Endodermal cell (in vitro differentiated cells): Measurements from ENCODE around the gene NIM1K. TPM values are rescaled to one million over a fixed set of nuclear protein-coding genes. Genes with fewer than 3 reads are reported as not detected.

Source experiments
- DNase-seq: peaks from one replicate; pipeline ENCODE4 v3.0.0-alpha.2; 2017
- H3K27ac ChIP-seq: 2 replicates; pipeline ENCODE4 v1.5.1; 2013; ENCODE audit warnings: mild to moderate bottlenecking, low read depth, low read length, moderate library complexity
- H3K27me3 ChIP-seq: 2 replicates; pipeline ENCODE4 v1.6.1; 2013; ENCODE audit warnings: mild to moderate bottlenecking, low read length, moderate library complexity; ENCODE audit not compliant: insufficient read depth, control insufficient read depth, poor library complexity, severe bottlenecking
- H3K36me3 ChIP-seq: 2 replicates; pipeline ENCODE4 v1.7.0; 2013; ENCODE audit warnings: mild to moderate bottlenecking, low read length, moderate library complexity; ENCODE audit not compliant: control insufficient read depth, insufficient read depth
- H3K4me1 ChIP-seq: one replicate; pipeline ENCODE4 v1.7.0; 2013; ENCODE audit warnings: low read length; ENCODE audit not compliant: control insufficient read depth, insufficient read depth
- H3K4me3 ChIP-seq: 2 replicates; pipeline ENCODE4 v1.5.1; 2013; ENCODE audit warnings: mild to moderate bottlenecking, low read length, moderate library complexity
- H3K9ac ChIP-seq: 2 replicates; pipeline ENCODE4 v1.6.1; 2013; ENCODE audit warnings: mild to moderate bottlenecking, low read length, moderate library complexity; ENCODE audit not compliant: poor library complexity, severe bottlenecking; ENCODE audit errors: extremely low read depth
- H3K9me3 ChIP-seq: 2 replicates; pipeline ENCODE4 v1.6.1; 2013; ENCODE audit warnings: mild to moderate bottlenecking, low read length, moderate library complexity; ENCODE audit not compliant: control insufficient read depth
- H3K27ac Mint-ChIP-seq: 2 replicates; pipeline ENCODE4 v1.8.0; 2020; ENCODE audit warnings: mixed read lengths
- H3K27me3 Mint-ChIP-seq: 2 replicates; pipeline ENCODE4 v1.8.0; 2021; ENCODE audit warnings: mild to moderate bottlenecking, mixed read lengths; ENCODE audit not compliant: insufficient read depth
- H3K36me3 Mint-ChIP-seq: 2 replicates; pipeline ENCODE4 v1.8.0; 2020; ENCODE audit warnings: low read depth, mixed read lengths
- H3K4me1 Mint-ChIP-seq: 2 replicates; pipeline ENCODE4 v1.8.0; 2020; ENCODE audit warnings: mixed read lengths
- H3K4me3 Mint-ChIP-seq: 2 replicates; pipeline ENCODE4 v1.8.0; 2020; ENCODE audit warnings: mild to moderate bottlenecking, moderate library complexity, mixed read lengths
- H3K9me3 Mint-ChIP-seq: 2 replicates; pipeline ENCODE4 v1.8.0; 2020; ENCODE audit warnings: mild to moderate bottlenecking, mixed read lengths
- CTCF ChIP-seq: fragments of 200-600 bp; sonication (generic); conservative IDR thresholded peaks from 2 replicates; pipeline ENCODE4 v1.5.0; 2021; ENCODE audit warnings: antibody characterized with exemption, mild to moderate bottlenecking
- WGBS, 2 experiments: methylation state at CpG; one replicate each; pipeline versions ENCODE4 v1.1.5 to v1.1.7; 2013; ENCODE audit warnings: missing lambda C conversion rate in 2 of 2, mixed read lengths in 1 of 2; ENCODE audit not compliant: insufficient coverage in 1 of 2, insufficient read length in 1 of 2; 5-methylcytosine and 5-hydroxymethylcytosine counted together
- total RNA-seq, 2 donors: library from RNA; stranded (reverse); fragmentation: NEBNext Ultra II Directional in 1 of 2; extraction: Animal tissue kit (Norgen Biotek cat#: 25700) in 1 of 2; gene quantifications; 2 replicates in 1 of 2; 3 replicates in 1 of 2; pipeline ENCODE4 v1.2.1, GENCODE V29; 2021

The NIM1K gene
- total RNA-seq, 2 donors from 2014 or later, result not detected

DNA sequence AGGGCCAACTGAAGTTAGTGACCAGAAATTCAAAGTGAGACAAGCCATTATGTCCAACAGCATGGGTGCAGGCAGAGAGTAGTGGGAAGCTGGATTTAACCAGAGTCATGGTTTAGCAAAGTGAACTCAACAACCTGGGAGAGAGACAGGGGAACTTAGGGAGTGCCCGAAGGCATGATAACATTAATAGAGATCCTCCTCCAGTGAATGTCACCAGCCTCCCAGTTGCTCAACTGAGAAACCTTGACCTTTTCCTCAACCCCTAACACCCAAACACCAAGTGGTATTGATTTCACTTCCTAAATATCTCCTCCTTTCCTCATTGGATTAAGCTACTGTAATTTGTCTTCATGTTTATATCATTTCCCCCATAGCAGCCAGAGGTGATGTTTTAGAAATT, 78.6 kb downstream of the NIM1K start:
- Histone ChIP-seq H3K9ac (no peak overlapping the region), H3K36me3 (no peaks in the 10 kb centered on the region), H3K9me3 (peaks cover 32% of the 10 kb centered on the region), H3K27me3 (no peaks in the 10 kb centered on the region), H3K4me1 (no peaks in the 10 kb centered on the region), H3K27ac (no peak overlapping the region), H3K4me3 (no peak overlapping the region)
- no peak for DNase-seq
- Mint-ChIP-seq H3K27me3 (peaks cover 2% of the 10 kb centered on the region), H3K27ac (no peak overlapping the region), H3K9me3 (peaks cover 14% of the 10 kb centered on the region), H3K4me1 (peaks cover 11% of the 10 kb centered on the region), H3K4me3 (no peak overlapping the region), H3K36me3 (peaks cover 5% of the 10 kb centered on the region)
- WGBS, 2 experiments, result 86% methylated on average over 1 of the region's 1 CpG; no CpG with 5 or more reads in 1 of the 2 experiments
- TF ChIP-seq CTCF, result no peak

GRCh38 chr5:43273552-43273951, 81.5 kb downstream of the NIM1K start:
- H3K4me3 Mint-ChIP-seq, result no peak overlapping the region
- Histone ChIP-seq H3K36me3 (no peaks in the 10 kb centered on the region), H3K27me3 (no peaks in the 10 kb centered on the region), H3K4me1 (no peaks in the 10 kb centered on the region), H3K27ac (no peak overlapping the region), H3K9ac (no peak overlapping the region), H3K9me3 (peaks cover 8% of the 10 kb centered on the region), H3K4me3 (no peak overlapping the region)
- no peak for DNase-seq
- H3K27me3 Mint-ChIP-seq, result peaks cover 11% of the 10 kb centered on the region
- H3K27ac Mint-ChIP-seq, result no peak overlapping the region
- no peaks in the 10 kb centered on the region for H3K36me3 Mint-ChIP-seq
- TF ChIP-seq CTCF, result no peak
- H3K9me3 Mint-ChIP-seq, result peaks cover 2% of the 10 kb centered on the region
- peaks cover 11% of the 10 kb centered on the region for H3K4me1 Mint-ChIP-seq

DNA sequence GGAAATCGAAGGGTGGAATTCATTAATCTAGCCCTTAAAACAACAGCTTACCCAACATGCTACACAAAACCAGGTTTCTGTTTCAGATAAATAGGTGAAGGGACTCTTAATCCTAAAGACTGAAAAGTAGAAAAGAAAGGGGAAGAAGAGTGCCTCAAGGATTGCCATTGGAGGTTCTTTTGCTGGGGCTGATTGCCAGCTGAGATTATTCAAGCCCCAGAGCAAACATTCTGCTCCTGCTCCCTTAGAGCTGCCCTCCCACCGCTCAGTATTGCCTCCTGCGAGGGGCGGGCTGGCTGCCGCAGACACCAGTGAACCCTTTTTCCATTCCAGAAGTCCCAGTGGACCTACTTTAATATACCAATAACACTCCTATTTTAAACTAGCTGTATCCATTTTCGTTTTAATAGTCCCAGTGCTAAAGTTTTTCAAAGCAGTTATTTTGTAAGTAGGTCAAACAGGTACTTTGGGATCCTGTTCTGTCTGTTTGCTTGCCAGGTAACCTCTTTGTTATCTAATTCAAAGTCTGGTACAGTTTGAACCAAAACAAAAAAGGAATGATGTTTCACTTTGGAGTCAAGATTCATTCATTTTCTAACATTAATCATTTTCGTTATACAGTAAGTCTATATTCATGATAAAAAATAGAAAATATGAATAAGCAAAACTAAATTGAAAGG, 82.5 kb downstream of the NIM1K start:
- H3K36me3 Mint-ChIP-seq, result no peaks in the 10 kb centered on the region
- no peak overlapping the region for H3K9ac ChIP-seq
- H3K9me3 ChIP-seq, result no peaks in the 10 kb centered on the region
- H3K36me3 ChIP-seq, result no peaks in the 10 kb centered on the region
- peaks cover 11% of the 10 kb centered on the region for H3K4me1 Mint-ChIP-seq
- no peak overlapping the region for H3K27ac Mint-ChIP-seq
- H3K27me3 Mint-ChIP-seq, result peaks cover 11% of the 10 kb centered on the region
- H3K27me3 ChIP-seq, result no peaks in the 10 kb centered on the region
- peaks cover 2% of the 10 kb centered on the region for H3K9me3 Mint-ChIP-seq
- 71 to 73% methylated on average over 5 to 6 of the region's 7 CpGs for WGBS, 2 experiments
- no peak overlapping the region for H3K4me3 ChIP-seq
- peak; percentile 51 for DNase-seq
- no peak for TF ChIP-seq CTCF
- no peak overlapping the region for H3K4me3 Mint-ChIP-seq
- no peaks in the 10 kb centered on the region for H3K4me1 ChIP-seq
- H3K27ac ChIP-seq, result no peak overlapping the region
